Frontal cortex (tissue), 4 donors: ENCODE measurements around the gene CAPZA2. TPM values are rescaled to one million over a fixed set of nuclear protein-coding genes. Genes with fewer than 3 reads are reported as not detected.
A peak's percentile ranks its signal among the peaks of the same experiment; 100 is the strongest.

ENCODE experiments used
- DNase-seq, 2 donors: peaks; one replicate each; pipeline ENCODE4 v3.0.0; 2012; ENCODE audit warnings: low spot score in 2 of 2
- FAIRE-seq: peaks from 2 replicates; lab custom pipeline; 2012; peaks lifted over from hg19 to GRCh38; lab: Jason Lieb, UNC
- total RNA-seq: library from RNA; depleted of rRNA; stranded (reverse); fragments of >200 nt; gene quantifications from one replicate; pipeline ENCODE4 v1.2.3, GENCODE V29; 2014
- donor health status: control.
- donor health status: control.
- donor health status: control.

The CAPZA2 gene
- total RNA-seq, 1 donor from 2014 or later, result 154 TPM

DNA sequence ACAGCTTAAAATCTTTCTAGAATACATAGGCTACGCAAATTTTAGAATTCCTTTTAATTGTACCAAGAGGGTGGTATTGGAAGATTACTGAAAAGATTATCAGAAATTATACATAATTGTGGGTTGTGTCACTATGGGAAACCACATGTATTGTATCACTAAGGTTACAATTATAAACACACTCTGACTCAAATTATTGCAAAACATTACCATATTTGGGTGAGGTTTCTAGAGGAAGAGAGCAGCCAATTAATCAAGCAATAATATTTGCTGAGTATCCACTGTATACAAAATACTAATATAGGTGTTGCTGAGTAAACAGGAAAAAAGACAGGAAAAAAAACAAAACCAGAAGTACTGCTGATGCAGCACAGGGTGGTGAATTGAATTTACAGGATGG lies 3.1 kb upstream of the CAPZA2 start:
- no peak for DNase-seq
- FAIRE-seq, result no peak

DNA sequence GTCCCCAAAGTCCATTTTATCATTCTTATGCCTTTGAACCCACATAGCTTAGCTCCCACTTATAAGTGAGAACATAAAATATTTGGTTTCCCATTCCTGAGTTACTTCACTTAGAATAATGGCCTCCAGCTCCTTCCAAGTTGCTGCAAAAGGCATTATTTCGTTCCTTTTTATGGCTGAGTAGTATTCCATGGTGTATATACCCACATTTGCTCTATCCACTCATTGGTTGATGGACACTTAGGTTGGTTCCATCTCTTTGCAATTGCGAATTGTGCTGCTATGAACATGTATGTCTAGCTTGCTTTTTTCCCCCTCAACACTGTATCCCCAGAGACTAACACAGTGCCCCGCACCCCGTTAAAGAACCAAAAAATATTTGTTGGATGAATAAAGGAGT lies 670 bp upstream of the CAPZA2 start:
- no peak for FAIRE-seq
- no peak for DNase-seq

DNA sequence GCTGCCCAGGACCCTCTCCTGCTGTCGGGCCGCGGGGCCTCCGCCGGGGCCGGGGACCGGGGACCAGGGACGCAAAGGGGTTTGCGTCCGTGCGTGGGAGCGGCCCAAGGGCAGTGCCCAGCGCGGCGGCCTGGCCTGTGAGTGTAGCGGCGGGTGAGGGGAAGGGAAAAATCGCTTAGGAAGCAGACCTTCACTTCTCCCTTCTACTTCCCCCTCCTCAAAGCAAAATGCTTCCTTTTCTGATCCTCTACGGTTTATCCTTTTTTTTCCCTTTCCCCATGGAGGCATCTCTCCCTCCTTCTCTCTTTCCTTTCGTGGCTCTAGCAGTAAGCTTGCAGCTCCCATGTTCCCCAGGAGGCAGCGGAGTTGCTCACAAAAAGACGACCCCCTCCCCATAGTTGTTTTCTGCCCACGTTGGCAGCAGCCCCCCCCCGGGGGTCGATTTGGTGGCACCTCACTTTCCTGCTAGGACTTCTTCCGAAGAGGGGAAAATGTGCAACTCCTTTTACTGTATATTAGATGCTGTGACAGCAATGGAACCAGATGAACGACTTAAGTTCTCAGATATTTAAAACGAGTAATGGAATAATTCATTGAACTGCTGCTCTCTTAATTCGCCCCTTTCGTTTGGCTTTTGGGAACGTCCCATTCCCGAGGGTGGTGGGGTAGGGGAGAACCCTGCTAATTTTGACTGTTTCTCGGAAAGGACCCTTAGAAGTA lies 724 bp downstream of the CAPZA2 start:
- peak in 1 of 2 donors; percentile 28 for DNase-seq
- FAIRE-seq, result no peak

DNA sequence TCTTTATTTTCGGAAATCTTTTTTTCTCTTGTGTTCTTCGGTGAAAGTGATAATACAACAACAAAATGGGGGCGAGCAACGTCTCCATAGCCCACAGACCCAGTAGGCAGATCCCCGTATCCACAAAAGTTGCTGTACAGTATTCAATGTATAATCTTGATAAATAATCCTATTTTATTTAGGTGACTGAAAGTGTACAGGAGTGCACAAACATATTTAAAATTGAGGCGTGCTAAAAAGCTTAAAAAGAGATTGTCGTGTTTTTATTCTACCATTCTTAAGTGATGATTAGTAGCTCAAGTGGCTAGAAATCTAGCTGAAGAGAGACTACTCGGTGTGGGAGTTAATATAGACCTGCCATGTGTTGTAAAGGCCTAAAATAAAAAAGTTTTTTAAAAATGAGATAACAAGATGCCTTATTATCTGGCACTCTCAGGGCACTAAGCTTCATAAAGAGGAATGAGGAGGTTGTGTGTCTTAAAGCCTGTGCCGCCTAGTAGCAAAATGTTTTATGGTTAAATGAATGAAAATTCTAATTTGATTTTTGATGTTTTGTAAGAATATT lies 1.6 kb downstream of the CAPZA2 start:
- FAIRE-seq (no peak), DNase-seq (no peak)

DNA sequence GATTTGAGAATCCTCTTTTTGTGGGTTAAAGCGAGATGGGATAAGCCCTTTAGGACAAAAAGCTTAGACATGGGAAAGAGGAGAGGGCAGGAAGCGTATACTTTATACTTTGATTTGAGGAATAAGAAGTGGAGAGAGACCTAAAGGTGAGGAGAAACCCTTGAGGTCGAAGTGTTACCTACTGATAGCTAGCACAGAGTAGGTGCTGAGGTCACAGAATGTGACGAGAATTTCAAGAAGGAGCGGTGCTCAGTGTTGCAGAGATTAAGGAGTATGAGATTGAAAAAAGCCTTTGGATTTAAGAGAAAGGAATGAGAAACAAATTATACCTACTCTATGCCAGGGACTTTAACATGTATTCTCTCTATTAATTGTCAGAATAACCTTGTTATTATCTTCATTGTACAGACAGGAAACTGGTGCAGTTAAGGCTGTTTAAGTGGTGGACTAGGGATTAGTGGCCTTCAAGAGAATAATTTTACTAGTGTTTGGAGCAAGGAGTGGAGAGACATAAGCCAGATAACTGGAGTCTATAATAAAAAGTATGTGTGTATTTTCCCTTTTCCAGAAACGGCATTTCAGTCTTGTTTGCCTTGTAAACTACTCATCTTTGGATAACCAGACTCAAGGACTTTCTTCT lies 8.8 kb downstream of the CAPZA2 start:
- FAIRE-seq (no peak), DNase-seq (no peak)

DNA sequence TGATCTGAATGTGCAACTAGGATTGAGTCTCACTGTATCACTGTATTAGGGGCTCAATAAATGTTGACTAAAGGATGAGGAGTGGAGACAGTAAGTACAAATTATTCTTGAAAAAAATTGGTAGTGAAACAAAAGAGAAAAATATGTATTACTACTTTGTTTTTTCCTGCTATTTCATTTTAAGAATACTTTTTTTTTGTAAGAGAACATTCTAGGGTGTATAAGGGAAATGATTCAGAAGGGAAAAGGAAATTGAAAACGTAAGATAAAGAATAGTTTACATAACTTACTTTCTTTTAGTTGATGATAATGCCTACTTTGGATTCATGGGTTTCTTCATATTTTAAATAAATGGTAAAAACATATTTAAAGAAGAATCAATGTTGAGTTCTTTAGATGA lies 9.6 kb downstream of the CAPZA2 start:
- FAIRE-seq (no peak), DNase-seq (no peak)

DNA sequence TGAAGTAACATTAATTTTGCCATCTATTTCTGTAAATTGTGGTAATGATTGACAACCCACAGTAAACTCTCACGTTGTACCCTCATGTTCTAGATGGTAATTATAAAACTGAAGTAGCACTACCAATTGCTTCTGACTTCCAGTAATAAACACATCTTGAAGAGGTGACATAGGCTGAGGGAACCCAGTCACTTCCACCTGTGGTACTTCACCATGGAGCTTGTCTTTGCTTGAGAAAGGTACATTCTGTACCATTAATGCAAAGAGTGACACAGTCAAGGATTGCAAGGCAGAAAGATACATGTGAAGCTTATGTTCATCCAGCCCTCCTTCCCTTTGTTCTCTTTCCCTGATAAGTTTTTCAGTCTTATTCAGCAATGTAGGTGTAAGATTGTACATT lies 11.2 kb downstream of the CAPZA2 start:
- FAIRE-seq, result no peak

DNA sequence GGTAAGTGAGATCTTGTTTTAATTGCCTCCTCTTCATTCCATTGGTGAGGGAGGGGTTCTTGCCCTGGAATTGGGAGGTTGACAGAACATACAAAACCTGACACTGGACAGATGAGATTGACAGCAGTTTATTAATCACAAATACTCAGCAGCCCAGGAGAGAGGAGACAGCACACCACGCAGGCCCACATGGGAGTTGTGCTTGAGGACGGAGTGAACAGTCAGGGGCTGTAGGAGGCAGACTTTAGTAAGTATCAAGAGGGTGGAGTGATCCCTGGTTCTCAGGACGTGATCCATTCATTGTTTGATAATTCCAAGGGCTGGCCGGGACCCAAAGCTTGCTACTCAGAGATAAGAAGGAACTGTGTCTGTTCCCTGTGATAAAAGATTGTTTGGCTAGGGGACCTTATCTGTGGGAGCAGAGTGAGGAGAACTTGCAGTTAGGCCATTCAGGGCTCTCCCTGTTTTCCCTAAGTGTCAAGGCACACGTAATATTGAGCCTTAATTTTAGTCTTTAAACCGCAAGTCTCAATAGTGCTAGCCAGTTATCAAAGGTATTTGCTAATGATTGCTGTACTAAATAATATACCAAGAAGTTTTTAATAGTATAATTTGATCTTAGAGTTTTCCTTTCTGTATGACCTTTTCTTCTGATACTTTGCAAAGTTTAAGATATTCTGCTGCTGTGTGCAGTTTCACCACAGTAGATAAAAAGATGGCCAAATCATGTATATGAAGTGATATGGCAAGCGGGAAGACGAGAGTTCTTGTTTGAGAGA lies 14.5 kb downstream of the CAPZA2 start:
- DNase-seq (no peak), FAIRE-seq (no peak)

More for the DNA sequence above, 11.2 kb downstream of the CAPZA2 start:
- no peak for DNase-seq

DNA sequence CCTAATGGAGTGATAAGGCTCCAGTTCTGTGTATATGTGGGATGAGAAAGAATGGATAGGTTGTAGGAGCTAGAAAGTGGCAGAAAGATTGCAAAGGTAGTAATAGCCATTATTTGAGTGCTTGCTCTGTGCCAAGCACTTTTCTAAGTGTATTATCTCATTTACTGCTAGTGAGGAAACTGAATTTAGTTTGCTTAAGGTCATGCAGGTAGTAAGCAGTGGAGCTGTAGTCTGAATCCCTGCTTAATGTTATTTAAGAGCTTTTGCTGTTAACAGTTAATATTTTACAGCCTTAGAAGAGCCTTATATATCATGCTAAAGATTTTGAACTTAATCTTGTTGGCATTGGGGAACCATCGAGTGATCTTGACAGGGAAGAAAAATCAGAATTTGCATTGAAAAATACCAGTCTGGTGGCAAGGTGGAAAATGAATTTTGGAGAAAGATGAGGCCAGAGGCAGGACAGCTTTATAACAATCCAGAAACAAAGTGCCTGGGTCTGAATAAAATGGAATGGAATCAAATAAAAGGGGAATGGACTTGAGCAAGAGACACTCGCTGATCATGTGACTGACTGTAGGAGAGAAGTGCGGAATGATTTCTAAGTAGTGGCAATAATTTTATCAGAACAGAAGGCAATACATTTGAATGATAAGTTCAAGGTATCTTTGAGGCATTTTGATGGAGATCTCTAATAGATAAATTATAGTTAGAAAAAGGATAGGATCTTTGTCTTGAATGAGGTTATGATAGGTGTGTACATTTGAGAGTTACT lies 15.2 kb downstream of the CAPZA2 start:
- DNase-seq (no peak), FAIRE-seq (no peak)

DNA sequence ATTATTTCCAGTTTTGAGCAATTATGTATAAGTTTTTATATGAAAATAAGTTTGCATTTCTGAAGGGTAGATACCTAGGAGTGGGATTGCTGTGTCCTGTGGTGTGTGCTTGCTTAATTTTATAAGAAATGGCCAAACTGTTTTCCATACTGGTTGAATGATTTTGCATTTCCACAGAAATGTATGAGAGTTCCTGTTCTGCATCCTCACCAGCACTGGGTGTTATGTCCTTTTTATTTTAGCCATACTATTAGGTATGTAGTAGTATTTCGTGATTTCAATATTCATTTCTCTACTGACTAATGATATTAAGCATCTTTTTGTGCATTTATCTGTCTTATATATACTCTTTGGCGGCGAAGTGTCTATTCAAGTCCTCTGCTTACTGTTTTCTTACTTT lies 22.3 kb downstream of the CAPZA2 start:
- no peak for DNase-seq
- FAIRE-seq, result no peak

DNA sequence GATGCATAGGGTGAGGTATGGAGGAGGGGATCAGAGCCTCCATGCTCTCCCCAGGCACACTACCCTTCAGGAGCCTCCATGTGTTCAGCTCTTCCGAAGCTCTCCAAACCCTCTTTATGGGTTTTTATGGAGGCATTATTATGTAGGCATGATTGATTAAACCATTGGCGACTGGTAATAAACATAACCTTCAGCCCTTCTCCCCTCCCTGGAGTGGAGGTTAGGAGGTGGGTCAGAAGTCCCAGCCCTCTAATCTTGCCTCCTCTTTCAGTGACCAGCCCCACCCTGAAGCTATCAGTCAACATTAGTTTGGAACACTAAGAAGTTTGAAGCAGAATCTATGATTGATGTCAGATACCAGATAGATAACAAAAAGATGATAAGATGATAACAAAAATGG lies 23.3 kb downstream of the CAPZA2 start:
- DNase-seq, result no peak
- no peak for FAIRE-seq

DNA sequence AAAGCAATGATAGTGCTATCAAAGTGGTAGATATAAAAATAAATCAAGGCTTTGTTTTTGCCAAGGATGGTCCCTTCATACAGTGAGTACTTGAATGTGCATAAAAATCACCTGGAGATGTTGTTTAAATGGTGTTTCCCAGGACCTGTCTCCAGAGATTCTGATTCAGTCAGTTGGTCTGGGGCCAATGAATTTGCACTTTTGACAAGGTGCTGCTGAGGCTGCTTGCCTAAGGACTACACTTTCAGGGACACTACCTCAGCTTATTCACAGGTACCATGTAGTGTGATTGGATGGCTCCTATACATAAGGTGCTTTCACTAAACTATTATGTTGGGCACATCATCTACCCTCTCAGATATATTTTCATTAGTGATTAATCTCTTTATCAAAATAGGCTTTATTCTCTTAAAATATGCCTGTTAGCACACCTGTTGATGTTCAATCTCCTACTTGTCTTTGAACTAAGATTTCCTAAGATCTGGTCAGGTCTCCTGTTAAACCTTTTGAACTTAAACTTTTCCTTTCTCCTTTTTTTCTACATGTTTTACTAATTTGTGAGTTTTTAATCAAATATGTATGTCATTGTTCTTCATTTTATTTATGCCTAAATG lies 24.3 kb downstream of the CAPZA2 start:
- FAIRE-seq, result no peak
- no peak for DNase-seq

DNA sequence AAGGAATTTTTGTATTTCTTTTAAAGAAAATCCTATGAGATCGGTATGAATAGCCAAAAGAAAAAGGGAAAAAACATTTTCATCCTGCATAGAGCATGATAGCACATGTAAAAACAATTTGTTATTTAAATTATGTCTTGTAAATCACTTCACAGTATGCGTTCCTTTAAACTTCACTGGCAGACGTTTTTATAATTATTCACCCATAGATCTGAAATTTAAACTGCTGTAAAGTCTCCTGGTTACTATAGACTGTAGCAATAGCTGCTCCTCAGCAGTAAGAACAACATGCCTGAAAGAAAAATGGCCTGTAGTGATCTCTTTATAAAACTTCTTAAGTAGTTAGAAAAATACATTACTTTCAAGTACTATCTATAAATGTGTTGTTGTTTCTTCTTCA lies 26.5 kb downstream of the CAPZA2 start:
- FAIRE-seq (no peak), DNase-seq (no peak)

DNA sequence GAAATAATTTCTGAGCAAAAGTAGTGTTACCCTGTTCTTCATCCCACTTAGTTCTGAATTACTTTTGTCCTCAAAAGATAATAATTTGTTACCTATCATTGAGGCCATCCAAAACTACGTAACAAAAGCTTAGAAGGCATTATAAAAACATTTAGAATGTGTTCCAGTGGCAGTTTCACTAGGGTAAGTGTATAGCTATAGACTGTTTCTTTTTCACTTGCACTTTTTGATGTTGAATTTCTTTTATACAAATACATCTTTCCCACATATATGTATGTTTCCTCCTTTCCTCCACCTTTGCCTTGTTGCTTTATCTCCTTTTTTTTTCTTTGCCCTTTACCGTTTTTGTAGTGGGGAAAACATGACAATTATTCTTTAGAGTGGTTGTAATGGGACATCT lies 33.5 kb downstream of the CAPZA2 start:
- FAIRE-seq, result no peak

DNA sequence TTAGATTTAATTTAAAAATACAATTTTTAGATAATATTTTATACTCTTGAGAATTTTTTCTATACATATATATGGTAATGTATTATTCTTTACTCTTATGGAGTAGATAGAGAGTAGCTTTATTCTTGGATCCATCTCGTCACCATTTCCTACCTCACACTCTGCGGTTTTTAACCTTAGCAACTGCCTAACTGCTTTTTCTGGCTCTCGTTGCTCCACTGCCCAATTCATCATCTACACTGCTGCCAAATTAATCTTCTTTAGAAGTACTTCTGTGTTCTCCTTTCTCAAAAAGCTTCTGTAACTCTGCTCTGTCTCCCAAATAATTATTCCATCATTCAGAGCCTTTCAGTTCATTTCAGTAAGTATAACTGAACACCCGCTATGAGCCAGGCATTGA lies 35.3 kb downstream of the CAPZA2 start:
- no peak for FAIRE-seq
- no peak for DNase-seq

More for the DNA sequence above, 33.5 kb downstream of the CAPZA2 start:
- DNase-seq, result no peak

DNA sequence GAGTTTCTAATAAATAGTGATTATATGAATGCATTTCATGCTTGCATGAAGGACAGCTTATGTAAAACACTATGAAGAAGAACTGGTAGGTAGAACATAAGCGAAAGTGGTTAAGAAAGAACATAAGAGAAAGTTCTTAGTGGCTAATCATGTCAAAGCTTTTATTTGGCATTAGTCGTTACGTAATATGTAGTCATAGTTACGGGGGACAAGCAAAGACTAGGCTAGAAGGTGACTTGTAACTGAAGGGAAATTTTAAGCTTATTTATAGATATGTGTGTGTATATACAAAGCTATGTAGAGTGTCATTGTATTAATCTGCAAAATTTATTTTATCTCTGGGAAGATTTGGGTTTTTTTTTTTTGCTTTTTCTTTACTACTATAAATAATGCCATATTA lies 36.9 kb downstream of the CAPZA2 start:
- no peak for FAIRE-seq
- DNase-seq, result no peak

DNA sequence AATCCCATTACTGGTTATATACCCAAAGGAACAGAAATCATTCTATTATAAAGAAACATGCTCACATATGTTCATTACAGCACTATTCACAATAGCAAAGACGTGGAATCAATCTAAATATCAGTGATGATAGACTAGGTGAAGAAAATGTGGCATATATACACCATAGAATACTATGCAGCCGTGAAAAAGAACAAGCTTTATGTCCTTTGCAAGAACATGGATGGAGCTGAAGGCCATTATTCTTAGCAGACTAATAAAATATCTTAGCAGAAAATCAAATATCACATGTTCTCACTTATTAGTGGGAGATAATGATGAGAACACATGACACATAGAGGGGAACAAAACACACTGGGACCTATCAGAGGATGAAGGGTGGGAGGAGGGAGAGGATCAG lies 38.8 kb downstream of the CAPZA2 start:
- no peak for FAIRE-seq
- DNase-seq, result no peak

DNA sequence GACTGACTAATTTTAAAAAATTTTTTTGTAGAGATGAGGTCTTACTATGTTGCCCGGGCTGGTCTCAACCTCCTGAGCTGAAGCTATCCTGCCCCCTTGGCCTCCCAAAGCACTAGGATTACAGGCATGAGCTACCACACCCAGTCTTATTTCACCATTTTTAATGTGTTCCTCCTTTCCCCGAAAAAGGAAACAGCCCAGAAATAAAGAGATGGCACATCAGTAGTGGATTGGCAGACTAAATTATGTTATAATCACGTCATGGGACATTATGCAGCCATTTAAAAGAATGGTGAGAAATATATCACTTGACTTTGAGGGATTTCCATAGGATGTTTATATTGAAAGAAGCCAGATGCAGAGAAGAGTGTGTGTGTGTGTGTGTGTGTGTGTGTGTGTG lies 40.5 kb downstream of the CAPZA2 start:
- no peak for DNase-seq
- no peak for FAIRE-seq

DNA sequence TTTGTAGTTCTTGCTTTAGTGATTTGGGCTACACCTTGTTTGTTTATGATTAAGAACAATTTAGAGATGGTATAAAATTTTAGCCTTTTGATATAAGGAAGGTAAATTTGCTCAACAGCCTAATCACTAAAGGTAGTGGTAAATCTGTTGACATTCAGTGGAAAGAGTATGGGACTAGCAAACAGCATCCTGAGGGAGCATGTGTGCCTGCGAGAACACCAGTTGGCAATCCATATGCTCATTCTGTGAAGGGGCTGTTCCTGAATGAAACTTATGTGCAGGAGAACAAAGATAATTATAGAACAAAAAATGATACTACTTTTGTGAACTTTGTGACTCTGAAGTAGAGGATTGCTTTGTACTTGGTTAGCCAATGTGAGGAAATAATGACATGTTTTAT lies 44.0 kb downstream of the CAPZA2 start:
- FAIRE-seq, result no peak
- no peak for DNase-seq

DNA sequence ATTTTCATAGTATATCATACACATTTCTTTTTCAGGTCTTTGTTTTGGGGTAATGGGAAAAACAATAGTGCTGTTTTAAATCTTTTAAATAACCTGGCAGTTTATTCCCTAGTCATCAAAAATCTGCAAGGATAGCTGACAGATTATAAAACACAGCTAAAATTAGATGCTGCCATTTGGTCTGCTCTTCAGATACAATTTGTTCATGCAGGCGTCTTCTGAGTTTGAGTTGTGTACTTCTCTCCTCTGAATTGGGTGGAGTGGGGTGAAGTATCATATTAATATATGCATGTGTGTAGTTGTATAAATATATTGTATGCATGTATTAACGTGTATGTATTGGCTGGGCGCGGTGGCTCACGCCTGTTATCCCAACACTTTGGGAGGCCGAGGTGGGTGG lies 48.0 kb downstream of the CAPZA2 start:
- DNase-seq (no peak), FAIRE-seq (no peak)
